GM11168 (cell line): ENCODE data around the gene VAV2.

ENCODE experiments used
- in situ Hi-C: fragments of 300-500 bp; cut with MboI; formaldehyde crosslinking; loops from one replicate; pipeline ENCODE4 v1.12.0; 2022; ENCODE audit warnings: low sequenced_read_pairs; ENCODE audit not compliant: unreplicated experiment

Gene VAV2, protein sequence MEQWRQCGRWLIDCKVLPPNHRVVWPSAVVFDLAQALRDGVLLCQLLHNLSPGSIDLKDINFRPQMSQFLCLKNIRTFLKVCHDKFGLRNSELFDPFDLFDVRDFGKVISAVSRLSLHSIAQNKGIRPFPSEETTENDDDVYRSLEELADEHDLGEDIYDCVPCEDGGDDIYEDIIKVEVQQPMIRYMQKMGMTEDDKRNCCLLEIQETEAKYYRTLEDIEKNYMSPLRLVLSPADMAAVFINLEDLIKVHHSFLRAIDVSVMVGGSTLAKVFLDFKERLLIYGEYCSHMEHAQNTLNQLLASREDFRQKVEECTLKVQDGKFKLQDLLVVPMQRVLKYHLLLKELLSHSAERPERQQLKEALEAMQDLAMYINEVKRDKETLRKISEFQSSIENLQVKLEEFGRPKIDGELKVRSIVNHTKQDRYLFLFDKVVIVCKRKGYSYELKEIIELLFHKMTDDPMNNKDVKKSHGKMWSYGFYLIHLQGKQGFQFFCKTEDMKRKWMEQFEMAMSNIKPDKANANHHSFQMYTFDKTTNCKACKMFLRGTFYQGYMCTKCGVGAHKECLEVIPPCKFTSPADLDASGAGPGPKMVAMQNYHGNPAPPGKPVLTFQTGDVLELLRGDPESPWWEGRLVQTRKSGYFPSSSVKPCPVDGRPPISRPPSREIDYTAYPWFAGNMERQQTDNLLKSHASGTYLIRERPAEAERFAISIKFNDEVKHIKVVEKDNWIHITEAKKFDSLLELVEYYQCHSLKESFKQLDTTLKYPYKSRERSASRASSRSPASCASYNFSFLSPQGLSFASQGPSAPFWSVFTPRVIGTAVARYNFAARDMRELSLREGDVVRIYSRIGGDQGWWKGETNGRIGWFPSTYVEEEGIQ

DNA sequence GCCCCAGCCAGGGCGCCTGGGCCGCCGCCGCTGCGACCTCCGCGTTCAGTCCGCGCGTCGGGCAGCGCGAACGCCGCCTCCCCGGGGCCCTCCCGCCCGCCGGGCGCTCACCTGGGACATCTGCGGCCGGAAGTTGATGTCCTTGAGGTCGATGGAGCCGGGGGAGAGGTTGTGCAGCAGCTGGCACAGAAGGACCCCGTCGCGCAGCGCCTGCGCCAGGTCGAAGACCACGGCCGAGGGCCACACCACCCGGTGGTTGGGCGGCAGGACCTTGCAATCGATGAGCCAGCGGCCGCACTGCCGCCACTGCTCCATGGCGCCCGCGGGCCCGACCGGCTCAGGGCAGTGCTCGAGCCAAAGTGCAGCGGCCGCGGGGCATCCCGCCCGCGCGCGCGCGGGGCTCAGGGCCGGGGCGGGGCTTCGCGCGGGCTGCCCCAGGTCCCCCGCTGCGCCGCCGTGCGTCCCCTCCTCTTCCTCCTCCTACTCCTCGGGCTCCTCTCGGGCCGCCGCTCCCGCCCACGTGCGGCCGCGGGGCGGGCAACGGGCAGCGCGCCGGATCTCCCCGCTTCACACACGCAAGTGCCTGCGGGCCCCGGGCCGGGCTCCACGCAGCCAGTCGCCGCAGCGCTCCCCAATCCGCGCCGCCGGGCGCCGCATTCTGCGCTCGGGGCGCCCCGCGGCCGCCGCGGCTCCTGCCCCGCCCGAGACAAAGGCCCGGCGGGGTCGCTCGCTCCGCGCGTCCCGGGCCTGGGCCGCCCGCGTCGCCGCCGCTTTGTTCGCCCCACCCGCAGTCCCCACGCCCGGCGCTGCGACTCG lies at the start of gene VAV2:
TSS of gene VAV2 (minus strand) at position 361 of the 816 bp plus-strand sequence. CDS start at position 315, 46 bp downstream.
- in situ Hi-C loops = loop anchor here (5.0 kb wide), 1 partner anchor 205 kb away; no protein-coding TSS in a partner anchor

DNA sequence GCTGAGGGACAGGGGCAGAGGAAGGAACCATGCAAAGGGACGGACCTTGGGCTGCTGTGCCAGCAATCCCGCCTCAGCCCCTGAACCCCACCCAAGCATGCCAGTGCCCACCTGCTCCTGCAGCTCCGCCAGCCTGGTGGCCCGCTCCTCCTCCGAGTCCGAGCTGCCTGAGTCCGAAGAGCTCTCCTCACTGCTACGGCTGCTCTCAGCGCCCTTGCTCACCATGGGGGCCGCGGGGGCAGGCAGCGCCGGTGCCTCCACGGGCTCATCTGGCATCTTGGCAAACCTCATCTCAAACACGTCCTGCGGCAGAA lies 49.5 kb upstream of the VAV2 start:
- in situ Hi-C loops = no loop called here

DNA sequence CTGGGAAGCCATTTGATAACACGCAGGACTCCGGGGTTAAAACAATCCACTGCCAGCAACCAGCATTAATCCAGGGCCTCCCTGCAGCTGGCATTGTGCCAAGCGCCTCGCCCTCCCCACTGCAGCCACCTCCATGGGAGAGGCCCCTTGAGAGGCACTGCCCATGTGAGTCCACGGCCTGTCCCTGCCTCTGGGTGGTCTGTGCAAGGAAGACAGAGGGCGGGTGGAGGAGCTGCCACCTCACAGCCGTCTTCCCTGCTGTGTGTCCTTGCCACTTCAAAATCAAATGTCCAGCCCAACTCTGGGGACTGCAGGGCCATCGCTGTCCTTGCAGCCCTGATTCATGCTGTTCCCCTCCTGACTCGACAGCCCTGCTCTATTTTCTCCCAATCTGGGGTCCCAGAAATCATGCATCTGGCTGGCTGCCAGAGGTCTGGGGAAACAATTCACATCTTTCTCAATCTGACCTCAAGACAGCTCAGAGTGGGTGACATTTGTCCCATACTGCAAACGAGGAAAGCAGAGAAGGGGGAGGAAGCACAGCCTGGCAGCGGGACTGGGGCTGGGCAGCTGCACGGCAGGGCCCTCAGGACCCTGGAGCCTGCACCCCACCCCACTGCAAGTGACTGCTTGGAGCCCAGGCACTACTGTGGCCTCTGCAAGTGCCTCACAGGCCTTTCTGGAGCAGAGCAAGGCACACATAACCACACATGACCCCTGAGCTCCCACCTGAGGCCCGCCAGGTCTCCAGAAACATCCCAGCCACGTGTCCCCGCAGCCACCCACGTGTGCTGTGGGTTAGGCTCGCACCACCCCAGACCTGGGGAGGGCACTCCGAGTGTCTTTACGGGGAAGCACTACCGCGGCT lies 48.9 kb upstream of the VAV2 start:
- in situ Hi-C loops = no loop called here

DNA sequence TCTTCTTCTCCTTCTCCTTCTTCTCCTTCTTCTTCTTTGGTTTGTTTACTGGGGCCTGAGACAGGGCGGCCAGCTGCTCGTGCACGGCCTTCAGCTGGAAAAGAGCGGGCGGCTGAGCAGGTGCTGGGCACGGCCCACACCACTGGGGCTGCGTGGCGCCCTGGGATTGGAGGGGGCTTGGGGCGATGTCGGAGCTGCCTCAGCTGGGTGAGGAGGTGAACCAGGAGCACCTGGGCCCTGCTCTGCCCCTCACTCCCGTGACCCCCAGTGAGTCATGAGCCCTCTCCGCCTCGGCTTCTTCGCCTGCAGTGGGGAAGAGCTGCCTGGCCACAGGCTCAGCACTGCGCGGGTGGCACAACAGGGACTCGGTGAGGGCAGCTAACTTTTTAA lies 48.0 kb upstream of the VAV2 start:
- in situ Hi-C loops = no loop called here

DNA sequence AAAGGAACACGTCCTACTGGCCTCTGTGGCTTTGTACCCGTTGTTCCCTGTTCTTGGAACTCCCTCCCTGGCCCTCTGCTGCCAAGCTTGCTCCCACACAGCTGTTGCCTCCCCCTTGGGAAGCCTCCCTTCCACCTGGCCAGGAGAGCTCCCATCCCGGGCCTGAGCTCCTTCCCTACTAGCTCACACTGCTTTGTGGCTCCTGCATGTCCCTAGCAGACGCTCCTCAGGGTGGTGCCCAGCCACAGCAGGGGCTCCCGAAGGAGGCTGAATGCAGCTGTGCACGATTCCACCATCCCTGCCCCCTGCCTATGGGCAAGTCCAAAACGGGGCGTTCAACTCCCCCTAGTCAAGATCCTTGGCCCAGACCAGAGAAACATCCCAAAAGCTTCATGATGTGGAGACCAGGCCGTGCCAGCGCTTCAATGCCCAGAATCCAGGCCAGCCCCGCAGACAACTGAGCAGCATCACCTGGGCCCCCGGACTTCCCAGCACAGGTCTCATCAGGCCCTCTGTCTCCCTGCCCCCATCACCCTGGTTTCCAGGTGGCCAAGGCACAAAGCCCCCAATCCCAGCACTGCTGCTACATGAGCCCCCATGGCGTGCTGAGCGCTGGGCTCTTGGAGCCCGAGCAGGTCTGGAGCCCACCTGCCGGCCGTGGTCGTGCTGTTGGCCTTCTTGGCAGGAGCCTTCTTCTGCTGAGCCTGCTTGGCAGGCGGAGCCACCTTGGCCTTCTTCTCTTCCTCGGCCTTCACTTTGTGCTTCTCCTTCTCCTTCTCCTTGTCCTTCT lies 47.5 kb upstream of the VAV2 start:
- in situ Hi-C loops = no loop called here

DNA sequence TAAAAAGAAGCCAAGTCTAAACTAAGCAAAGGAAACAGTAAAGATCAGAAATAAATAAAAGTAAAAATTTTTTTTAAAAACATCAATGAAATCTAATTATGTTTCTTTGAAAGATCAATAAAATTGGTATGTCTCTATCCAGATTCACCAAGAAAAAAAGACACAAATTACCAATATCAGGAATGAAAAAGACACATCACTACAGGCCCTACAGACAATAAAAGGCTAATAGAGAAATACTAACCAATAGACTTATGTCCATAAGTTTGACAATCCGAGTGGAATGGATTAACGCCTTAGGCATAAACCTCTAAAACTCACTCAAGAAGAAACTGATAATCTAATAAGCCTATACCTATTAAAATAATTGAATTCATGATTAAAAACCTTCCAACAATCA lies 45.5 kb upstream of the VAV2 start:
- in situ Hi-C loops = no loop called here

DNA sequence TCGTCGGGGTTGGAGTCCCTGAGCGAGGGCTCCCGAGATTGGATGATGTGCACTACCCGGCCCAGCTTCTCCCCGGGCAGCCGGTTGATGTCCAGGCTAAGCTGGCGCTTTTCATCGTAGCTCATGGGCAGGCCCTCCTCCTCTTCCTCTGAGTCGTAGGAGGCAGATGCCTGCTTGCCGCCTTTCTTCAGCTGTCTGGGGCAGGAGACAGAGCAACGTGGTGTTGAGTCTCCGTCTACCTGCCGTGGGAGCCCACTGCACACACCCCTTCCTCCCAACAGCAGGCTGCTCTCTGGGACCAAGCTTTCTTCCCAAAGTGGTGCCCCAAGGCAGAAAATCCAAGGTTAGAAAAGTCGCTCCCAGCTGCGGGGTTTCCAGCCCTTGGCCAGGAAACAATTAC lies 44.0 kb upstream of the VAV2 start:
- in situ Hi-C loops = no loop called here

DNA sequence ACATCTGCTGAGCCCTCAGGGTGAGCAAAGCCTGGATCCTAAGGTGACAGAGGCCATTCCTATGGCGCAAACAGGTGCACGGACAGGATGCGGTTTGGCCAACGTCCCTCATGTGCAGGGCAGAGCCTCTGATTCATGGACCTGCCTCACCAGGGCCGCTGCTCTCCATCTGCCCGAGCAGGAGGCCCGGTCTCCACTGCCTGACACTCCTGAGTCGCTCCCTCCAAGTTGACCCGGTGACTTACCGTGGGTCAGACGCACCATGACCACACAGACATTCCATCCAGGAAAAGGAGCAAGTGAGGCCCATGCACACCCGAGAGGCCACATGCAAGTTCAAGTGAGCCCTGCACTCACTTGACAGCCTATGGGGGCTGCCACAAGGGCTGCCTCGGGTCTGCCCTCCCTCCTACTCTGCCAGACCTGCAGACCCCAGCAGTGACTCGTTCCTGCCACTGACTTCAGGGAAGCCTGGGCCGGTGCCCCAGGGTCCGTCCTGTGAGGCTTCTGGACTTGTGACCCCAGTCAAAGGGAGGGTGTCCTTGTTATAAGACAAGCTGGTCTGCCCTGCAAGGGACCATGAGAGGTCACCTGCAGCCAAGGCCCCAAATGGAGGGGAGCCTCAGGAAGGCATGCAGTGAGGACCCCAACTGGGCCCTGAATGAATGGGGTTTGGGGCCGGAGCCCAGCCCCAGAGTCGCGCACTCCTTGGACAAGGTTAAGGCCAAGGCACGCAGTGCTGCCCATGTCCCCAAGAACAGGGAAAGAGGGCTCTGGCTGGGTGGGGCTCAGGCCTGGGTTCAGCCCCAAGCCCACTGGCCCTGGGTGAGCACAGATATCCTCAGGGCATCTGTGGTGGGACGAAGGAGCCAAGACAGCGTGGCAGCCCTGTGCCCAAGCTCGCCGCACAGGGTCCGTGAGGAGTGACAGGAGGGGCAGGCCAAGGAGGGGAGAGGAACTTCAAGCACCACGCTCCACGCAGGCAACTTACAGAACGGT lies 43.2 kb upstream of the VAV2 start:
- in situ Hi-C loops = no loop called here

DNA sequence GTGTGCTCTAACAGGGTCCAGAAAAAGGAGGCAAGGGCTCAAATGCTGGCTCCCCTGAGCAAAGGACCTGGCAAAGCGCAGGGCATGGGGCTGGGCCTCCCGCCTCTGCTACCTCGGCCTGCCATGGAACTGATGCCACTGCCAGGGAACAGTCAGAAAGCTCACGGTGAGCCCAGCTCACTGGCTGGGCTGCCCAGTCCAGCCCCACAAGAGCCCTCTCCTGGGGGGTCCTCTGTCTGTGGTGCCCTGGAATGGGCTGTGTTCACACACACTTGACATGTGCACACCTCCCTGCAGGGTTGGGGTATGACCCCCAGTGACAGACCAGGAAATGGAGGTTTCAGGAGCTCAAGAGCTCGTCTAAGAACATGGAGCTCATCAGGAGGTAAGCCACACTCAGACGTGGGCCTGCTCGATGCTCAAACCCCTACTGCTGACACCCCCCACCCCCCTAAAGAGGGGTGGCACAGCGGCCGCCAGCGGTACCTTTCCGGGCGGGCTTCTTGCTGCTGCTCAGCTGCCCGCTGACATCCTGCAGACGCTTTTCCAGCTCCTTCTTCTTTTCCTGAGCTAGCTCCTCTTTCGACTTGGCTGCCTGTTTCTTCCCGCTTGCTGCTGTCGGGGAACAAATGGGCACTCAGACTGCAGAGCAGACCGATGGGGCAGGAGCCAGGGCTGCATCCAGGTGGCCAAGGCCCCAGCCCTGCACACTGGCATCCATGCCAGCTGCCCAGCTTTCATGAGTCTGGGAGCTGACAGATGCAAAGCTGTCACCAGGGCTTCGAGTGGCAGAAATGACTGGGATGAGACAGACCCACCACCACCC lies 42.3 kb upstream of the VAV2 start:
- in situ Hi-C loops = no loop called here

DNA sequence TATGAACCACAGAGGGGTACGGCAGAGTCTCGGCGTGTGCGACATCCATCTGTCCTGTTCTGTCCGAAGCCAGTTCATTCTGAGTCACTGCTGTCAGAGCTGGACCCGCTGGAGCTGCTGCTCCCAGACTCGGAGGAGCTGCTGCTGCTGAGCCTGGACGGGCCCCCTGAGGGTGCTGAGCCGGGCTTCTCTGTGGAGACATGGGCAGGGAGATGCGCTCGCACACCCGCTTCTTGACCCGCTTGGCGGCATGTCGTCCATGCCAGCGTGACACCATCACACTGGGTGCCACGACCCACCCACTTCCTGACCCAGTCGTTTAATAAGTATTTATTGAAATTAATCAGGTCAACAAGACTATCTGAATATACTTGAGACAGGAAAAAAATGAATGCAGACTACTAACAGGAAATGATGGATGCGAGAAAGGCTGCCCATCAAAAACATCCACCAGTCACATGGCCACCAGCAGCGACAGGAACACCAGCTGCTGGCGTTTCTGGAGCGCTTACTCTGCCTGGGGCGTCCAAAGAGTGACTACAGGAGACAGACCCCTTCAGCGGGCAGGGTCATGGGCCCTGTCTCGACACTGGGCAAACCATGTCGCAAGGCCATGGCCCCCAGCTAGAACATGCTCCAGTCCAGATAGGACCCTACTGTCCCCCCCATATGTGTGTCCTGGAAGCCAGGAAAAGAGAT lies 41.5 kb upstream of the VAV2 start:
- in situ Hi-C loops = no loop called here

DNA sequence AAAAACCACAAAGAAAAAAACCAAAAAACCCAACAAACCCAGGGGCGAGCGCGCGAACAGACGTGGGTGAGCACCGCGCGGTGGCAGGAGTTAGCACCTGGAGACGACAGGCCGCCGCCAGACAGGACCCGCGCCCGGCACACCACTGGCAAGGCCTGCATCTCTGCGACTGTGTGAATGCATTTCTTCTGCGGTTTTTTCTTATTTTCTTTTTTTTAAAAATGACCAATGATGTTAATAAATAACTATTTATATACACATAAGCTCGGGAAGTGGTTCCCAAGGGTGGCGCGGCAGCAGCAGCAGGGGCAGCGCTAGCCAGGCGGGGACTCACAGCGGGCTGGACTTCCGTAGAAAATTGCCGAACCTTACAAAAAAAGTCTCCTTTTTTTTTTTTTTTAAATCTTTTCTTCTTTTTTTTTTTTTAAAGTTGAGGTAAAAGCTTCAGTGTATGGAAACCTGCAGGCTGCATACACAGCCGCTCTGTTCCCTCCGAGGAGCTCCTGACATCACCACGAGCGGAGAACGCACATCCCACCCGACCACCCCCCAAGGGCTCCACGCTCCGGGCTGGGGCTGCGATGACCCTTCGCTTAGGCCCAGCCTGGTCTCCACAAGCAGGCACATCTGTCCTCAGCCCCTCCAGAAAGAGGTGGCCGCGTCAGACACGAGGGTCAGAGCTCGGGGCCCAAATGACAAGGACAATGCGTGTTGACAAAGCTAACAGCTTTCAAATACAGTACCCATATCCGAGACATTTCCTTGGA lies 40.5 kb upstream of the VAV2 start:
- in situ Hi-C loops = no loop called here

DNA sequence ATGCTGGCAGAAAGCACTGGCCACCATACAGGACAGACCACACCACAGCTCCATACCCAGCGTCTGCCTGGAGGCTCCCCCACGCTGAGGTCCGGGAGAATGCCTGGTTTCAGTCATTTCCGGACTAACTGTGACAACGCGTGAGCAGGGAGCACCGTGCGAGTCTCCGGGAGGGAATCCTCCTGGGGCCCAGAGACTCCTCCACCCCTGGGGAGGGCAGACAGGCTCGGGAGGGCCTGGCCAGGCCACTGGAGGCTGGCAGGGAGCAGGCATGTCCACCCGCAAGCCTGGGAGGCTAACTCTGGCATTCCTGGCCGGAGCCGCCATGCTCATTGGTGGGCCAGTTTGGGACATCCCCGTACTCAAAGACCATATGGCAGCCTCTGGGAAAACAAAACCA lies 39.7 kb upstream of the VAV2 start:
- in situ Hi-C loops = no loop called here

DNA sequence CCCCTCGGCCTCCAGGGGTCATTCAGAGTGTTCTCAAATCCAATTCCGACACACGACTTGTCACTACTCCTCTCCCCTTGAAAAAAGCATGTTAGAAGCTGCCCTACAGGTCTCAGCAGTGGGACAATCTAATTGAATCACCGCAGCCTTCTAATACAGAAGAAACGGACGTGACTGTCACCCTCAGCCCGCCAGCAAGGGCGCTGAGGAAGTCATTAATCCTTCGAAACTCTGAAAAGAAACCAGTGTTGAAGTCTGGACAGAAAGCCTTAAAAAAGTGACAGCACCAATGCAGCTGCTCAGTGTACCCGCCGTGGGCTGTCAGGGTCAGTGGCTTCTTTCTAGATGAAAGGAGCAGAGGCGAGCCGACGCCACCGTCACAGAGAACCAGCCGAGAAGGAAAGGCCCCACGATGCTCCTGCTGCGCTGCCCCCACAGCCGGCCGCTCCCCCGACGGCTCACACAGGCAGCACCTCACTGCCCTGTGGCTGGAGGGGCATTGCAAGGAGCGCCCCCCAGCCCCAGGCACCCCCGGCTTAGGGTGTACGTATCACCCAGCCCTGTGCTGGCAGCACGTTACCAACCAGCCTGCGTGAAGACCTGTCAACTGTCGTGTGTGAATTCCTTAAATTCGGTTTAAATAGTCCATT lies 38.8 kb upstream of the VAV2 start:
- in situ Hi-C loops = no loop called here

DNA sequence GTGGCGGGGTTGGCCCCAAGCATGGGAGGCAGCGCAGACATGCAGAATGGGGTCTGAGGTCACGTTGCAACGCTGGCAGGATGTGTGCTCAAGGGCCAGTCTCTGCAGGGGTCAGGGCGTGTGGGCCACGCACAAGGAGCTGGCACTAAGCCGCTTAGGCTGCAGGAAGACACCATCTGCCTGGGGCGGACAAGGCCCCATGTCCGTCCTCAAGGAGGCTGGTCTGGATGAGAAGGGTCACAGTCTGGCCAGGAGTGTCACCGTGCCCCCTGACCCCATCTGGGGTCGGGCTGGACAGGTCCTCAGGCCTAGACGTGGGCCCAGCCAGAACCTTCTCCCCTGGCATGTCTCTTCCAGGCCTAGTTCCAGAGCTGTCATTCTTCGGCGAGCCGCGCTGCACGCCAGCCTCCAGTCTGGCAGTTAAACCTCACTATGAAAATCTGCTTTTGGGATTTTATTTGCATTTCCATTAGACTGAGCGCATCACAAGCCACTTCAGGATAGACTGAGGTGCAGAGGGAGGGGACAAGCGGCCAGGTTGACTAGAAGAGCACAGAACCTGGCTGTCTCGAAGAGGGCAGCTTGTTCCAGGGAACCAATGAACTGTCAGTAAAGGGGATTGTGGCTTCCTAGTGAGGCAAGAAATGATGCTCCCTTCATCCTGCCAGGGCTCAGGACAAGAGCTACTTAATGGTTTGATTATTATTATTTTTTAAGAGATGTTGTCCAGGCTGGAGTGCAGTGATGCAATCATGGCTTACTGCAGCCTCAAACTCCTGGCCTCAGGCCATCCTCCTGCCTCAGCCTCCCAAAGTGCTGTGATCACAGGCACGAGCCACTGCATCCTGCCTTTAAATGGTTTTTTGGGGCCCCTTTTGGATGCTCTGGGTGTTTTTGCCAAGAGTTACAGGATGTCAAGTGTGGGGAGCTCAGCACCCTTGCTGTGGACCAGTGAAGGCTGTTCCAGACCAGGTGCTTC lies 37.4 kb upstream of the VAV2 start:
- in situ Hi-C loops = no loop called here
